GM21381 (cell line): ENCODE measurements around the gene AOAH.
A peak's percentile ranks its signal among the peaks of the same experiment; 100 is the strongest.
"Not testable (repeated sequence)": the region's sequence is repeated elsewhere in the genome, so short reads cannot be mapped to it uniquely, and the experiment has no call there.

Experiments used
- ATAC-seq: cut with Tn5 transposase; IDR thresholded peaks from one replicate; pipeline ENCODE4 v1.9.1; 2021; ENCODE audit warnings: mild to moderate bottlenecking, moderate library complexity; ENCODE audit not compliant: unreplicated experiment

AOAH gene

GRCh38 chr7:36736899-36737211, 12.6 kb upstream of the AOAH start:
- ATAC-seq, result peak; percentile 94

GRCh38 chr7:36736090-36736898, 12.0 kb upstream of the AOAH start:
- ATAC-seq, result peak; percentile 26

- no peak for ATAC-seq
Measured at GRCh38 chr7:36735172-36735571, 10.9 kb upstream of the AOAH start.

- ATAC-seq, result no peak
Measured at GRCh38 chr7:36734731-36735130, 10.4 kb upstream of the AOAH start.

GRCh38 chr7:36733411-36733810, 9.1 kb upstream of the AOAH start:
- no peak for ATAC-seq

GRCh38 chr7:36732806-36733205, 8.5 kb upstream of the AOAH start:
- ATAC-seq, result no peak

- ATAC-seq, result no peak
Measured at GRCh38 chr7:36730046-36730445, 5.8 kb upstream of the AOAH start.

GRCh38 chr7:36728143-36728542, 3.8 kb upstream of the AOAH start:
- ATAC-seq, result no peak

GRCh38 chr7:36726806-36727503, 2.7 kb upstream of the AOAH start:
- ATAC-seq, result no peak

- ATAC-seq, result no peak
Measured at GRCh38 chr7:36726311-36726710, 2.0 kb upstream of the AOAH start.

- ATAC-seq, result no peak
Measured at GRCh38 chr7:36724996-36725395, 702 bp upstream of the AOAH start.

GRCh38 chr7:36723291-36723690, 1.0 kb downstream of the AOAH start:
- no peak for ATAC-seq

GRCh38 chr7:36719083-36719632, 5.1 kb downstream of the AOAH start:
- ATAC-seq, result no peak

GRCh38 chr7:36717586-36717985, 6.7 kb downstream of the AOAH start:
- no peak for ATAC-seq

- ATAC-seq, result not testable (repeated sequence)
Measured at GRCh38 chr7:36716802-36717201, 7.5 kb downstream of the AOAH start.

- no peak for ATAC-seq
Measured at GRCh38 chr7:36712015-36712414, 12.3 kb downstream of the AOAH start.

GRCh38 chr7:36711256-36711655, 13.0 kb downstream of the AOAH start:
- ATAC-seq, result no peak

GRCh38 chr7:36710186-36710791, 14.0 kb downstream of the AOAH start:
- ATAC-seq, result no peak

GRCh38 chr7:36708767-36709166, 15.5 kb downstream of the AOAH start:
- ATAC-seq, result no peak

- ATAC-seq, result no peak
Measured at GRCh38 chr7:36707898-36708297, 16.4 kb downstream of the AOAH start.

- ATAC-seq, result no peak
Measured at GRCh38 chr7:36707465-36707864, 16.8 kb downstream of the AOAH start.

GRCh38 chr7:36703860-36704259, 20.4 kb downstream of the AOAH start:
- ATAC-seq, result not testable (repeated sequence)
